ENCODE measurements around the gene UQCRQ.
"Not testable (repeated sequence)": the region's sequence is repeated elsewhere in the genome, so short reads cannot be mapped to it uniquely, and the experiment has no call there.

The UQCRQ gene

GRCh38 chr5:132834057-132834456 lies 32.4 kb upstream of the UQCRQ start:
- DNase-seq = no peak

GRCh38 chr5:132836852-132837251 lies 29.6 kb upstream of the UQCRQ start:
- DNase-seq = no peak

GRCh38 chr5:132837868-132838267 lies 28.6 kb upstream of the UQCRQ start:
- no peak for DNase-seq

DNA sequence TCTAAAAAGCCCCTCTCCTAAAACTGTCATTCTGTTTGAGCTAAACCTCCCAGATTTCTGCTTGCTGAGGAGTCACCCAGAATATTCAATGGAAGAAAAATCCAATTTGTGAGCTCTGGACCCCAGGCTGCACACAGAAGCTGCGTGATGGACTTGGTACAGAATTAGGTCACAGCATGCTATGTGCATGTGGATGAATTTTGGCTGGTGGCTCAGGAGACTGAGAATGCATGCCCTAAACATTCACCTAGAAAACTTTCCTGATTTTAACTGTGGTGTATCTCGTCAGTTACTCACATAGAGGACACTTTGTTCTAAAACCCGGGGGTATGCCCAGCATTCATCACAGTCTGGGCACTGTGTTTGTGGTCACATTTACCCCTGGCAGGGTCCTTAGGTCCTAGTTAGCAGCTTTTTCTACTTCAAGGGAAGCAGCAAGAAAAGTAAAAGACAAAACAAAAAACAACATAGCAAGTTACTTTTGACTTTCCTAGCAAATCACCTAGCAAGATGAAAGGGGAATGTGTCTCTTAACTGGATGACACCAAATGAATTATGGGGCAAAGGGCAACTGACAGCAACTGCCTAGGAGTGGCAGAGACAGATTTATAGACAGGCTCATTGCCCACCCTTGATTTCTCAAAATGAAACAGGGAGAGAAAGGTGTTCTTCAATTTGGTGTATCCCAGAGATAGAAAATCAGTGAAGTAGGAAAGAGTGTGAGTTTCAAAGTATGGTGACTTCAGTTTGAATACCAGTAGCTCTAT lies 27.7 kb upstream of the UQCRQ start:
- DNase-seq = no peak

DNA sequence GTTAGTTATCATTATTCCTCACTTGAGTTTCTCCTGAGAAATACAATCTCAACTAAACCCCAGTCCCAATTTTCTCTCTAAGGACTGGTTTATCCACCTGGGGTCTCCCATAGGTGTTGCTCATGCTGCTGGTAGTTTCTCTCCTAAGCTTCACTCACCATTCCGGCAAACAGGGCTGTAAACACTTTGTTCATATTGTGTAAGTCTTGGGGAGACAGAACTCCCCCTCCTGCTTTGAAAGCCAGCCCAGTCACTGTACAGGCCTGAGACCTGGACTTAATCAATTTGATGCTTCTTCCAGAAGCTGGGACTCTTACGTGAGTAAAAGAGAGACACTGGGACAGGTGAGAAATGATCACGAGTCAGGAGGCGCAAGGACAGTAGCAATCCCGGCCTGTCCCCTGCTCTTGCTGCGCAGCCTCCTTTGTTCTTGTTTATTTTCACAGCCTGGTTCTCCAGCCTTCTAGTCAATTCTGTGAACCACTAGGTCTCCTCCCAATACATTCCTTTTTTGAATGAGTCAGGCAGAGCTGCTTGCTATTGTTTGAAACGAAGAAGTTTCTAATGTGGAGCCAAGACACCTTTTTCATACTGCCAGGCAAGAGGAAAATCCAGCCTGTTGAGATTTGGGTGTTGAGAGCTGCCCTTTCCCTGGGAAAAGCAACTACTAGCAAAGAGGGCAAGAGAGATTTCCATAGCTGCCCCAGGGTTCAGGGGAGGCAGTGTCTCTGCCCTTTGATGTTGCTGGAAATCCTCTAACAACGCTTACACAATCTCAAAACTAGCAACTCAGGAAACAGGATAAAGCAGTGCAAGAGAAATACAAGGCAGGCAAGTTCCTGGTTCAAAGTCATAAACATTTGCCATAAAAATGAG lies 26.8 kb upstream of the UQCRQ start:
- DNase-seq = no peak

- no peak for DNase-seq
Observed at GRCh38 chr5:132840313-132840712, 26.1 kb upstream of the UQCRQ start.

DNA sequence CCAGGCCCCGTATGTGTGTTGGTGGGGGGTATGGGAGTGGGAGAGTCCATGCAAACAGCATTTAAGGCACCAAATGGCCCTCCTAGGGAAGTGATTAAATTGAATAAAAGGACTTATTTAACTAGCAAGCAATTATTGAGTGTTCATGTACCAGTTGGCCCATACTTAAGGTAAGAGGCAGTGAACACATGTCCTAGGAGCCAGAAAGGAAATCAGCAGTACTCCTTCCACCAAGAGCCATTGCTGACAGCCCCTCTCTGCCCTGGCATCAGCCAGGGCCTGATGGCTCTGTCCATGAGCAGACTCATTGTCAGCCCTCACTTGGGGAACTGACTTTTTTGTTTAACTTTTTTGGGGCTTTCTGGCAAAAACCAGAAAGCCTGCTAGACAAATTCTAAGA lies 25.5 kb upstream of the UQCRQ start:
- DNase-seq = no peak

DNA sequence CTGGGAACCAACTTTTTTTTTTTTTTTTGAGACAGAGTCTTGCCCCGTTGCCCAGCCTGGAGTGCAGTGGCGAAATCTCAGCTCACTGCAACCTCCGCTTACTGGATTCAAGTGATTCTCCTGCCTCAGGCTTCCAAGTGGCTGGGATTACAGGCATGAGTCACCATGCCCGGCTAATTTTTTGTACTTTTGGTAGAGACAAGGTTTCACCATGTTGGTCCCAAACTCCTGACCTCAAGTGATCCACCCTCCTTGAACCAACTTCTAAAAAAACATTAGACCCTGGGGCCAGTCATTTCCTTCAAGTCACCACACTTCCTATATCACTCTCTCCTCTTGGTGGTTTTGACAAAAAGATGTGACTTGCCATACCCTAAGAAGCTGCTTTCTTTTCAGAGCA lies 25.1 kb upstream of the UQCRQ start:
- DNase-seq = no peak

- no peak for DNase-seq
Observed at GRCh38 chr5:132848270-132848669, 18.2 kb upstream of the UQCRQ start.

- DNase-seq = no peak
Observed at GRCh38 chr5:132849347-132849746, 17.1 kb upstream of the UQCRQ start.

DNA sequence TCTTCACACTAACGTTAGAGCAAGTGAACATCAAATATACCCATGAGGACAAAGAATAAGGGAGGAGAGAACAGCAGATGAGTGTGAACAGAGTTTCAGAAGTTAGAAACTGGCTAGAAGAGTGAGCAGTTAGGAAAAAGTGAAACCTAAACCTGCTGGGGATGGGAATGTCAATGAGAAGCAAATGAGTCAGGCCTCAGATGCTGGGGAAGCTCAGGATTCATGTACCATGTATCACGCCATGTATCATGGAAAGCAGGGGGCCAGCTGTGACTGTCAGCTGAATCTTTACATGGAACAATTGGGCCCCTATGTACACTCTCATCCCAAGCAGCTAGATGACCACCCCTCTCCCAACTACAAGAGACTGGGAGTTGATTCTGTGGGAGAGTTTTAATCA lies 16.4 kb upstream of the UQCRQ start:
- DNase-seq = no peak

DNA sequence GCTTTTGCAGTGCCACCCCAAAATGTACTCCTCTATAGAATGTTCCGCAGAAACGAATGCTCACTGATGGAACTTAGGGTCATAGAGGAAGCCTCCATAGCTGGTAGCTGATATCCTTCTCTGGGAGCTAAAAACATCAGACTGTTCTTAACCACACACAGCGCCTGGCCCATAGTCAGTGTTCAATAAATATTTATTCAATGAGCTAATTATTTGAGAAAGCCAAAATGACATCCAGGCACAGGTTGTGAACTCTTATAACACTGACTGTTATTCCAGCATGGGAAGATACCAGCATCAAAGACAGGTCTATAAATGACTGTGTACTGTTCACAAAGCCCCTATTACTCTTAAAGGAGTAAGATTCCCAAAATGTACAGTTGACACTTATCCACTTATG lies 13.1 kb upstream of the UQCRQ start:
- no peak for DNase-seq

- no peak for DNase-seq
Observed at GRCh38 chr5:132853790-132854189, 12.7 kb upstream of the UQCRQ start.

GRCh38 chr5:132854301-132854700 lies 12.1 kb upstream of the UQCRQ start:
- no peak for DNase-seq

DNA sequence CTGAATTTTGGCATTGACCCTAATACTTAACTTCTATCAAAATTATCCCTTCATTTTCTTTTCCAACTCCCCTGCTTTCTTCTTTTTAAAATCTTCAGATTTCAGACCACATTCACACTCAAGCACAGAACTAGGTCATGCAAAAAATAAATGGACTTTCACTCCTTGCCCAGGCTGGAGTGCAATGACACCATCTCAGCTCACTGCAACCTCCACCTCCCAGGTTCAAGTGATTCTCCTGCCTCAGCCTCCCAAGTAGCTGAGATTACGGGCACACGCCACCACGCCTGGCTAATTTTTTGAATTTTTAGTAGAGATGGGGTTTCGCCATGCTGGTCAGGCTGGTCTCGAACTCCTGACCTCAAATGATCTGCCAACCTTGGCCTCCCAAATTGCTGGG lies 11.4 kb upstream of the UQCRQ start:
- not testable (repeated sequence) for DNase-seq

GRCh38 chr5:132856011-132856410 lies 10.4 kb upstream of the UQCRQ start:
- no peak for DNase-seq

- no peak for DNase-seq
Observed at GRCh38 chr5:132859889-132860437, 6.5 kb upstream of the UQCRQ start.

GRCh38 chr5:132860742-132861141 lies 5.7 kb upstream of the UQCRQ start:
- DNase-seq = no peak

DNA sequence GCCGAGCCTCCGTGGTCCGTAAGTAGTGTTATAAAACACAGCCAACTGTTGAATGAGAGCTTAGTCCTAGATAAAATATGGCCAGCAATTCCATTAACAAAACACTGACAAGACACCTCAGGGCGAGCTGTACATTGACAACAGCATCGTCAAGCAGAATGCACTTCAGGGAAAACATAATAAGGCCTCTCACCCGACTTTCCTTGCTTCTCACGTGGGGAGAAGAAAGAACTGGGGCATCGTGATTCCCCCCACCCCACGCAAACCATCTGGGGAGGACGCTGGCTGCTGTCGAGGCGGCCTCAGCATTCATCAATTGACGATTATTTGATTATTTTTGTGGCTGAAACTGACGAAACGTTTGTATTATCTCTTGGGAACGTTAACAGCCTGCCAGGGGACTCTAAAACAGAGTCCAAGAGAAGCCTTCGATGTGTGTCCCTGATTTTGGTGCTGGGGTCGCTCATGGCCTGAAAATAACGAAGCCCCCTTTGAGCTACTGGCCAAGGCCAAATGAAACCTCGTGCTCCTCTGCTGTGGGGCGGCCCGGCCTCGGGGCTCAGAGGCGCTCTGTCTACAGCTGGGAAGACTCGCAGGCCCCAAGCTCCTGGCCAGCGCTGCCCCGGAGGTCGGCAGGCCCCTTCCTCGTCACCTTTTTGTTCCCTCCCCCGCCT lies 637 bp upstream of the UQCRQ start:
- no peak for DNase-seq

DNA sequence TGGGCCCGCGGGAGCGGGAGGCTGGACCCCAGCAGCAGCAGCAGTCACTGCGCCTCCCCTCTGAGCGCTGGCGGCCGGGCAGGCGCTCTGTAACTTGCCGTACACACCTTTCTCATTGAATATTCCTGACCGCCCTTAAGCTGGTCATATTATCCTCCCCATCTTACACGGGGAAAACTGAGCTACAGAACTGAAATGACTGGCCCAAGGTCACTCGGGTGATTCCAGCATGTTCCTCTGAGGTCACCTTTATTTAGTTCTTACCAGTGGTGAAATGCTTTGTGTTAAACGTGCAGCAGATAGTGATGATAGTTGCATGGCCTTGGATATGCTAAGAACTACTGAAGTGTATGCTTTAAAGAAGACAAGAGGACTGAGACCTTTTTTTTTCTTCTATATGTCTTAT lies 607 bp downstream of the UQCRQ start:
- DNase-seq = no peak

DNA sequence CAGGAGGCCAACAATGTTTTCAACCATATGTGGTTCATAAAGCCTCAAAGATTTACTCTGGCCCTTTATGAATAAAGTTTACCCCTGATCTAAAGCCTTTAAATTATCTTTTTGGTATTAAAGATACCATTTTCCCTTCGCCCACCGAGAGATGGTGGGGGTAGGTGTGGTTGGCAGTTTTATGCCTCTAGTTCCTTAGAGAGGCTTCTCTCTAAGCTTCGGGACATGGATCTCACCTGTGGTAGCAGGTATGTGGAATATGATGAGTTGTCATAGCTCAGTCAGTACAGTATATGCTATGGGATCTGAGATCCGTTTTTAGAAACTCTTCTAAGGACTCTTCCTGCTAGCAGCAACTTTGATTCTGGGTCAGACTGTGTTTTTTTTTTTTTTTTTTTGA lies 2.3 kb downstream of the UQCRQ start:
- no peak for DNase-seq

GRCh38 chr5:132870801-132871200 lies 4.4 kb downstream of the UQCRQ start:
- no peak for DNase-seq

Measured in DMS 273 treated with DMSO at 0.1 percent for 48 hours (cell line).